ENCODE results near the gene SRSF6.
"Not testable (repeated sequence)": the region's sequence is repeated elsewhere in the genome, so short reads cannot be mapped to it uniquely, and the experiment has no call there.

Gene SRSF6

GRCh38 chr20:43420192-43420591, 37.5 kb upstream of the SRSF6 start:
- Mint-ChIP-seq H3K27ac (no peak overlapping the region), H3K27me3 (ENCODE audit: low read depth, poor library complexity) (peaks cover 22% of the 10 kb centered on the region), H3K4me1 (no peaks in the 10 kb centered on the region), H3K4me3 (no peak overlapping the region), H3K36me3 (ENCODE audit: low read depth) (peaks cover 6% of the 10 kb centered on the region), H3K9me3 (peaks cover 39% of the 10 kb centered on the region)
- no peak for DNase-seq
- TF ChIP-seq, protein P1, sequence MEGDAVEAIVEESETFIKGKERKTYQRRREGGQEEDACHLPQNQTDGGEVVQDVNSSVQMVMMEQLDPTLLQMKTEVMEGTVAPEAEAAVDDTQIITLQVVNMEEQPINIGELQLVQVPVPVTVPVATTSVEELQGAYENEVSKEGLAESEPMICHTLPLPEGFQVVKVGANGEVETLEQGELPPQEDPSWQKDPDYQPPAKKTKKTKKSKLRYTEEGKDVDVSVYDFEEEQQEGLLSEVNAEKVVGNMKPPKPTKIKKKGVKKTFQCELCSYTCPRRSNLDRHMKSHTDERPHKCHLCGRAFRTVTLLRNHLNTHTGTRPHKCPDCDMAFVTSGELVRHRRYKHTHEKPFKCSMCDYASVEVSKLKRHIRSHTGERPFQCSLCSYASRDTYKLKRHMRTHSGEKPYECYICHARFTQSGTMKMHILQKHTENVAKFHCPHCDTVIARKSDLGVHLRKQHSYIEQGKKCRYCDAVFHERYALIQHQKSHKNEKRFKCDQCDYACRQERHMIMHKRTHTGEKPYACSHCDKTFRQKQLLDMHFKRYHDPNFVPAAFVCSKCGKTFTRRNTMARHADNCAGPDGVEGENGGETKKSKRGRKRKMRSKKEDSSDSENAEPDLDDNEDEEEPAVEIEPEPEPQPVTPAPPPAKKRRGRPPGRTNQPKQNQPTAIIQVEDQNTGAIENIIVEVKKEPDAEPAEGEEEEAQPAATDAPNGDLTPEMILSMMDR (IDR thresholded peaks at IDR 0.05): no peak

- H3K27ac Mint-ChIP-seq; H3K4me3 Mint-ChIP-seq; DNase-seq; H3K4me1 Mint-ChIP-seq; H3K36me3 Mint-ChIP-seq (ENCODE audit: low read depth): not testable (repeated sequence)
- peaks cover 39% of the 10 kb centered on the region for H3K9me3 Mint-ChIP-seq
- peaks cover 22% of the 10 kb centered on the region for H3K27me3 Mint-ChIP-seq (ENCODE audit: low read depth, poor library complexity)
Observed at GRCh38 chr20:43420913-43421312, 36.8 kb upstream of the SRSF6 start.

DNA sequence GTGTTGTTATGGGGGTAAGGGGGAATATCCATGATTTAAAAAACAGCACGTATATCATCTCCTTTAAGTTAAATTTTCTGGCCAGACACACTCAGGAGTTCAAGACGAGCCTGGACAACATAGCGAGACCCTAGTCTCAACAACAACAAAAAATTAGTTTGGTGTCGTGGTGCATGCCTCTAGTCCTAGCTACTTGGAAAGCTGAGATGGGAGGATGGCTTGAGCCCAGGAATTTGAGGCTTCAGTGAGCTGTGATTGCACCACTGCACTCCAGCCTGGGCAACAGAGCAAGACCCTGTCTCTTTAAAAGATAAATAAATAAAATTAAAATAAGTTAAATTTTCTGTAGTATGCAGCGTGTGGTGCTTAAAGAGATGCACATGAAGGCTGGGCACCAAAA, 31.5 kb upstream of the SRSF6 start:
- Mint-ChIP-seq H3K27me3 (ENCODE audit: low read depth, poor library complexity) (peaks cover 21% of the 10 kb centered on the region), H3K27ac (no peak overlapping the region), H3K36me3 (ENCODE audit: low read depth) (peaks cover under 1% of the 10 kb centered on the region), H3K9me3 (peaks cover 1% of the 10 kb centered on the region), H3K4me3 (no peak overlapping the region), H3K4me1 (no peaks in the 10 kb centered on the region)
- TF ChIP-seq, protein P1 (IDR thresholded peaks at IDR 0.05): no peak
- no peak for DNase-seq

DNA sequence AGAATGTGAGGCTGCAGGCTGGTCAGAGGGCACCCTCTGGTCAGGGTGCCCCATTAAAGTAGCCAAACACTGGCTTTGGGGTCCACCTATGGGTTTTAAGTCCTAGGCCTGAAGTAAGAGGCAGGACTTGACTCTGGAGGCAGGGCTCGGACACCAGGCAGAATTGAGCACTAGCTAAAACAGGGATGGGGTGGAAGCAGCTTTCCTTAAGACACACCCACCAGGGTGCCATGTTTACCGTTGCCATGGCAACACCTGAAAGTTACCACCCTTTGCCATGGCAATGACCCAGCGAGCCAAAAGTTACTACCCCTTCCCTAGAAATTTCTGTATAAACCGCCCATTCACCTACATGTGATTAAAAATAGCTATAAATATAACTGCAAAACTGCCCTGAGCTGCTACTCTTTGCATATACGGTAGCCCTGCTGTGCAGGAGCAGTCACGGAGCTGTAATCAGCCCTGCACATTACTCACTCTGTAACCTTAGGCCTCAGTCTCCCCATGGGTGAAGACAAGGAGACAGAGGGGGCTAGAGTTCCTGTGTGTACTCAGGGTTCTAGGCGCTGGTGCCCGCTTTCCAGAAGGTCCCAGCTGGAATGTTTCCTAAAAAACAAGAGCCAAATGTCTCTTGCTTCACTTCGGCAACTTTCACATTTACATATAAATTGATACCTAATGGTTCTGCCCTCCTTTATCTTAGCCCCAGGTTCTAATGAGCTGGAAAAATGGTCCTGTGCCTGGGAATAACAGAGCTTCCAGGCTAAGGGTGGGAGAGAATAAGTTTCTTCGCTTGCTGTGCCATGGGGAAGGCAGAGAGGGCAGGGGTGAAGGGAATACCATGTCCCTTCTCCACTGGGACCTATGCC, 27.2 kb upstream of the SRSF6 start:
- TF ChIP-seq, protein P1 (IDR thresholded peaks at IDR 0.05): no peak
- H3K9me3 Mint-ChIP-seq: no peaks in the 10 kb centered on the region
- no peak for DNase-seq
- H3K36me3 Mint-ChIP-seq (ENCODE audit: low read depth): no peaks in the 10 kb centered on the region
- no peak overlapping the region for H3K27ac Mint-ChIP-seq
- H3K27me3 Mint-ChIP-seq (ENCODE audit: low read depth, poor library complexity): peaks cover 32% of the 10 kb centered on the region
- no peaks in the 10 kb centered on the region for H3K4me1 Mint-ChIP-seq
- no peak overlapping the region for H3K4me3 Mint-ChIP-seq

GRCh38 chr20:43431134-43431519, 26.6 kb upstream of the SRSF6 start:
- Mint-ChIP-seq H3K4me1 (no peaks in the 10 kb centered on the region), H3K27ac (no peak overlapping the region), H3K27me3 (ENCODE audit: low read depth, poor library complexity) (peaks cover 33% of the 10 kb centered on the region), H3K9me3 (no peaks in the 10 kb centered on the region), H3K36me3 (ENCODE audit: low read depth) (no peaks in the 10 kb centered on the region), H3K4me3 (no peak overlapping the region)
- TF ChIP-seq, protein P1 (IDR thresholded peaks at IDR 0.05): no peak
- DNase-seq: no peak

DNA sequence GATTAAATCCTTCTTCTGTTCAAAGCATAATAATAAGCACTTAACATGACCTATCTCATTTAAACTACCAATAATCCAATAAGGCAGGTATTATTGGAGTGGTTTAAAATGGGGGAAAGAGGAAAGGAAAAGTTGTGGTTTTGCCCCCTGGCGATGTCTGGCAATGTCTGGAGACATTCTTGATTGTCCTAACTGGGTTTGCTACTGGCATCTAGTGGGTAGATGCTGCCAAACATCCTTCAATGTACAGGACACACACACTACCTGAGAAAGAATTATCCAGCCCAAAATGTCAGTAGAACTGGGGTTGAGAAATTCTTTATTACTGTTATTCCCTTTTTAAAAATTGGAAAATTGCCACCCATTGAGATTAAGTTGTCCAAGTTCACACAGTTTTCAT, 25.2 kb upstream of the SRSF6 start:
- no peaks in the 10 kb centered on the region for H3K4me1 Mint-ChIP-seq
- DNase-seq: no peak
- no peak overlapping the region for H3K4me3 Mint-ChIP-seq
- no peaks in the 10 kb centered on the region for H3K36me3 Mint-ChIP-seq (ENCODE audit: low read depth)
- TF ChIP-seq, protein P1 (IDR thresholded peaks at IDR 0.05): no peak
- H3K27me3 Mint-ChIP-seq (ENCODE audit: low read depth, poor library complexity): peaks cover 37% of the 10 kb centered on the region
- H3K27ac Mint-ChIP-seq: no peak overlapping the region
- no peaks in the 10 kb centered on the region for H3K9me3 Mint-ChIP-seq

Data from nephron progenitor cell (in vitro differentiated cells).